GM12864 (cell line): ENCODE data around the gene TMEM30A.

Experiments
- DNase-seq: peaks from one replicate; pipeline ENCODE4 v3.0.0-alpha.2; 2011; ENCODE audit warnings: low read depth
- H3K4me3 ChIP-seq: 2 replicates; pipeline ENCODE4 v1.5.1; 2011; ENCODE audit warnings: mild to moderate bottlenecking, low read depth, low read length, control low read depth
- CTCF ChIP-seq: IDR thresholded peaks from 2 replicates; pipeline ENCODE4 v1.5.1; 2011; ENCODE audit warnings: low read depth, mild to moderate bottlenecking, moderate library complexity, low read length, control low read depth, inconsistent platforms; ENCODE audit errors: missing control alignments

TMEM30A gene

GRCh38 chr6:75268121-75268987 lies 16.2 kb downstream of the TMEM30A start:
- DNase-seq, result no peak
- no peak overlapping the region for H3K4me3 ChIP-seq
- TF ChIP-seq CTCF, result no peak

- no peak for TF ChIP-seq CTCF
- H3K4me3 ChIP-seq, result no peak overlapping the region
- DNase-seq, result no peak
Observed at GRCh38 chr6:75267461-75267860, 17.1 kb downstream of the TMEM30A start.

- DNase-seq, result no peak
- TF ChIP-seq CTCF, result peak; percentile 64
- H3K4me3 ChIP-seq, result no peak overlapping the region
Observed at GRCh38 chr6:75266716-75267291, 17.8 kb downstream of the TMEM30A start.

- no peak overlapping the region for H3K4me3 ChIP-seq
- DNase-seq, result no peak
- no peak for TF ChIP-seq CTCF
Observed at GRCh38 chr6:75263401-75263750, 21.2 kb downstream of the TMEM30A start.

- H3K4me3 ChIP-seq, result no peak overlapping the region
- no peak for TF ChIP-seq CTCF
- DNase-seq, result no peak
Observed at GRCh38 chr6:75262716-75263400, 21.7 kb downstream of the TMEM30A start.

- no peak for TF ChIP-seq CTCF
- DNase-seq, result no peak
- H3K4me3 ChIP-seq, result no peak overlapping the region
Observed at GRCh38 chr6:75261299-75261698, 23.3 kb downstream of the TMEM30A start.
